ENCODE results near the gene HTR2A. TPM values are rescaled to one million over a fixed set of nuclear protein-coding genes. Genes with fewer than 3 reads are reported as not detected.
A peak's percentile ranks its signal among the peaks of the same experiment; 100 is the strongest.

Gene HTR2A
- total and polyA plus RNA-seq, 10 of the 15 experiments (the other 5 are each of a cell fraction or from before 2014, with no cell fraction given): not detected

- TF ChIP-seq BCL3 (IDR thresholded peaks at IDR 0.05; ENCODE audit: borderline replicate concordance, insufficient read depth, low read depth, low read length, poor library complexity, severe bottlenecking): no peak
- peak; percentile 72 for TF ChIP-seq IKZF1 (conservative IDR thresholded peaks at IDR 0.05)
- TF ChIP-seq SPI1 (IDR thresholded peaks at IDR 0.05; ENCODE audit: borderline replicate concordance, insufficient read depth, low read depth, low read length): no peak
- peak; percentile 65 to 79; a peak in 3 of 4 replicates for TF ChIP-seq BHLHE40 (IDR thresholded peaks at IDR 0.05; ENCODE audit: borderline replicate concordance in 1 of 2, low read depth in 2 of 2, low read length in 1 of 2)
- TF ChIP-seq NR2C1 (IDR thresholded peaks at IDR 0.05): 0 out of 2 replicates have a peak, but pooled peaks have one; percentile 21
- TF ChIP-seq ZNF687 (IDR thresholded peaks at IDR 0.05): peak; percentile 91
- peak; percentile 85 for TF ChIP-seq MAX (IDR thresholded peaks at IDR 0.05; ENCODE audit: low read depth, low read length)
- peak; percentile 38; the same call in 2 of the 3 replicates for TF ChIP-seq POU2F2 (IDR thresholded peaks at IDR 0.05; ENCODE audit: borderline replicate concordance, low read depth, low read length)
- peak; percentile 64; the same call in 1 of the 2 replicates for TF ChIP-seq NFYB (IDR thresholded peaks at IDR 0.05; ENCODE audit: insufficient read depth, low read depth, low read length)
- no peak for TF ChIP-seq PAX8 (IDR thresholded peaks at IDR 0.05)
- peak; percentile 21; the same call in 1 of the 2 replicates for TF ChIP-seq CREM (IDR thresholded peaks at IDR 0.05; ENCODE audit: low read depth)
- peak; percentile 75; the same call in 1 of the 2 replicates for TF ChIP-seq NR2F1 (conservative IDR thresholded peaks at IDR 0.05)
- no peak for TF ChIP-seq E2F8 (IDR thresholded peaks at IDR 0.05; ENCODE audit: low read depth, partially characterized antibody)
- no peak for TF ChIP-seq BMI1 (IDR thresholded peaks at IDR 0.05; ENCODE audit: borderline replicate concordance)
- no peak for TF ChIP-seq MYB (IDR thresholded peaks at IDR 0.05; ENCODE audit: borderline replicate concordance, low read depth, low read length)
- 0 out of 3 replicates have a peak, but pooled peaks of 1 of the 2 experiments have one; percentile 55 for TF ChIP-seq EGR1 (IDR thresholded peaks at IDR 0.05; ENCODE audit: borderline replicate concordance in 1 of 2, low read depth in 2 of 2, low read length in 2 of 2)
- TF ChIP-seq MXI1 (IDR thresholded peaks at IDR 0.05; ENCODE audit: low read depth, low read length): peak; percentile 71
- TF ChIP-seq SREBF2 (IDR thresholded peaks at IDR 0.05; ENCODE audit: low read length): no peak
- TF ChIP-seq MEF2B (IDR thresholded peaks at IDR 0.05; ENCODE audit: partially characterized antibody, poor library complexity, severe bottlenecking): no peak
Measured at GRCh38 chr13:46796515-46797474, 100.1 kb downstream of the HTR2A start, which contains the start of gene ESD (continued).

Data from GM12878 (cell line).